Left cardiac atrium (tissue), 4 donors: ENCODE data around the gene DNMT1. TPM values are rescaled to one million over a fixed set of nuclear protein-coding genes. Genes with fewer than 3 reads are reported as not detected.
"Not testable (repeated sequence)": the region's sequence is repeated elsewhere in the genome, so short reads cannot be mapped to it uniquely, and the experiment has no call there.

ENCODE experiments used
- ATAC-seq, 2 donors: fragments of 200-7000 bp; cut with Tn5 transposase; one replicate each; pipeline ENCODE4 v1.9.1; 2020; ENCODE audit warnings: mild to moderate bottlenecking in 2 of 2, moderate library complexity in 2 of 2
- DNase-seq: peaks from one replicate; pipeline ENCODE4 v3.0.0-alpha.2; 2020
- intact Hi-C, 2 donors: fragments of 100-400 bp; cut with DNase I; formaldehyde crosslinking; loops; one replicate each; pipeline versions ENCODE4 v1.14.1 to v1.15.1; 2022 to 2023
- total RNA-seq, 2 donors: library from RNA; stranded (reverse); fragmentation: NEBNext Ultra II Directional; extraction: Animal tissue kit (Norgen Biotek cat#: 25700); gene quantifications; one replicate each; pipeline ENCODE4 v1.2.1, GENCODE V29; 2021
- donor health status: DM: no; HTN: yes; CAD: no.
- donor health status: DM: no; HTN: yes; CAD: no; lungs with severe emphysema.
- donor health status: DM: yes; HTN: yes; CAD: no.
- donor health status: Dilated cardiomyopathy.

The DNMT1 gene
- total RNA-seq, 2 donors from 2014 or later: 32.7 to 34.9 TPM

DNA sequence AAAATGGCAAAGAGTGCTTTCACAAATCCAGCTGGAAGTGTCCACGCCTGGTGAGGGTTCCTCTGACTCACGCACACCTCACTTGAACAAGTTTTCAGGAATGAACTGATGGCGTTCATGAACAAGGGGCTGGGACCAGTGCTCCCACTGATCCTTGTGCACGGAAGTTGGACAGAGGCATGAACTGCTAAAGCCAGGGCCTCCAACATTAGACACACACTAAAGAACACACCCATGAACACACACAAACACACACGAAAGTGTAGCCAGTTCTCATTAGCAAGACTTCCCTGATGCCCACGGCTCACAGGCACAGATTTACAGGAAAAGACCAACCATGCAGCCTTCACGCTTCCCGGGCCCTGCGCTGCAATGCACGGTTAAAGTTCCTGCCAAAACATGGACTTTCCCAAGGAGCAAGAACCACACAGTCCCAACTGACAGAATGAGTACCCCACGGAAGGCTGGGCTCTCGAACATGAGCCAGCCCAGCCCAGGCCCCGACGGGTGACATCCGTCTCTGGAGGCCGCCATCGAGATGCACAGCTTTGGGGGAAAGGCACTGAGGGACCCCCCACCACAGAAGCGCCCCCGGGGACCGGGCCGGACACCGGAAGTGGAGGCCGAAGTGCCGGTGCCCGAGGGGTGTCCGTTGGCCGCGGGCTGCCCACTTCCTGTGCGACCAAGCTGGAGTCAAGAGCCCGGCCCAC lies 808 bp downstream of the DNMT1 start:
- intact Hi-C loops: loop anchor here in 1 of 2 donors (10.0 kb wide), 1 partner anchor 51 kb away; no protein-coding TSS in a partner anchor
- no peak for DNase-seq
- peak; percentile 32 to 52 for ATAC-seq

DNA sequence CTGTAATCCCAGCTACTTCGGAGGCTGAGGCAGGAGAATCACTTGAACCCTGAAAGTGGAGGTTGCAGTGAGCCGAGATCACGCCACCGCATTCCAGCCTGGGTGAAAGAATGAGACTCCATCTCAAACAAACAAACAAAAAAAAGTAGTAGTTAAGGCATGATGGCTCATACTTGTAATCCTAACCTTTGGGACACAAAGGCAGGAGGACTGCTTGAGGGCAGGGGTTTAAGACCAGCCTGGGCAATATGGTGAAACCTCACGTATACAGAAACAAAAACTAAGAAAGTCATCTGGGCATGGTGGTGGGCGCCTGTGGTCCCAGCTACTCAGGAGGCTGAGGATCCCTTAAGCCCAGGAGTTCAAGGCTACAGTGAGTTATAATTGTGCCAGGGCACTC lies 1.8 kb downstream of the DNMT1 start:
- DNase-seq (no peak), ATAC-seq (no peak)
- intact Hi-C loops: loop anchor here in 1 of 2 donors (10.0 kb wide), 1 partner anchor 52 kb away; no protein-coding TSS in a partner anchor

DNA sequence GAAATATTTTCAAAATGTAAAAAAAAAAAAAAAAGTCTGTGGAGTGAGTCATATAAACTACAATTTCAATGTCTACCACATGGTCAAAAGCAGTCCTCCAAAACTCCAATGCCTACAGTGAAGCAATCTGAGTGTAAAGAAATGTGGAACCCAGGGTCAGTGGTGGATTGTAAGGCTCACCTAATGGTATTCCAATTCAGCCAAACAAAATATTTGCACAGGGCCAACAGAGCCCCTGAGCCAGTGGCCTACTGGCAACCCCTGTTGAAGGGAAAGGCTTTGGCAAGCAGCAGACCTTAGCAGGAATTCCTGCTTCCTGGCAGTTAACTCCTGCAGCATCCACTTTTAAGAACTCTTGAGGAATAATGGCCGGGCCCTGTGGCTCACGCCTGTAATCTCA lies 3.4 kb downstream of the DNMT1 start:
- ATAC-seq (no peak), DNase-seq (peak; percentile 45)
- intact Hi-C loops: loop anchor here in 1 of 2 donors (10.0 kb wide), 1 partner anchor 53 kb away; no protein-coding TSS in a partner anchor

GRCh38 chr19:10190026-10190425 lies 4.7 kb downstream of the DNMT1 start:
- intact Hi-C loops: loop anchor here in 1 of 2 donors (10.0 kb wide), 1 partner anchor 55 kb away; no protein-coding TSS in a partner anchor
- DNase-seq (no peak), ATAC-seq (no peak)

- intact Hi-C loops: loop anchor here in 1 of 2 donors (10.0 kb wide), 1 partner anchor 55 kb away; no protein-coding TSS in a partner anchor
- no peak for DNase-seq
- no peak for ATAC-seq
Measured at GRCh38 chr19:10189616-10190015, 5.1 kb downstream of the DNMT1 start.

DNA sequence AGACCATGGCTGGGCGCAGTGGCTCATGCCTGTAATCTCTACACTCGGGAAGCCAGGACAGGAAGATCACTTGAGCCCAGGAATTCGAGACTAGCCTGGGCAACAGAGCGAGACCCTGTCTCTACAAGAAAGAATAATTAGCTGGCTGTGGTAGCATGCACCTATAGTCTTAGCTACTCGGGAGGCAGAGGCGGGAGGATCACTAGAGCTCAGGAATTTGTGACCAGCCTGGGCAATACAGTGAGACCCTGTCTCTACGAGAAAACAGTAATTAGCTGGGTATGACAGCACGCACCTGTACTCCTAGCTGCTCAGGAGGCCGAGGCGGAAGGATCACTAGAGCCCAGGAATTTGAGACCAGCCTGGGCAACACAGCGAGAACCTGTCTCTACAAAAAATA lies 7.4 kb downstream of the DNMT1 start:
- ATAC-seq (no peak), DNase-seq (no peak)
- intact Hi-C loops: no loop called here

DNA sequence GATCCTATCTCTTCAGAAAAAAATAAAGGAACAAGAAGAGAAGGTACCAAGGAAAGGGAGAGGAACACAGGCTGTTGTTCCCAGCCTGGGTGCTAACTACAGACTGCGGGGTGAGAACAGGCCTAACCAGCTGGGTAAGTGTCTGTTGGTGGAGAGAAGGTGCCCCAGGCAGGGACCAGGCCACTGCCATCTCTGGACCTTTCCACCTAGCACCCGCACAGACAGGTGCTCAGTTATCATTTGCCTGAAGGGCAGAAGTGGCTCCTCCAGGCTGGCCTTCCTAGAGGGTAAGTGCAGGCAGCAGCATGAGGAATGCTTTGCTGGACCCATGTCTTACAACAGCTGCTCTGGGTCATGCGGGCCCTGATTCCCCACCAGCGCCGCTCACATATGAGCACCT lies 10.1 kb downstream of the DNMT1 start:
- intact Hi-C loops: no loop called here
- no peak for ATAC-seq
- DNase-seq: no peak

DNA sequence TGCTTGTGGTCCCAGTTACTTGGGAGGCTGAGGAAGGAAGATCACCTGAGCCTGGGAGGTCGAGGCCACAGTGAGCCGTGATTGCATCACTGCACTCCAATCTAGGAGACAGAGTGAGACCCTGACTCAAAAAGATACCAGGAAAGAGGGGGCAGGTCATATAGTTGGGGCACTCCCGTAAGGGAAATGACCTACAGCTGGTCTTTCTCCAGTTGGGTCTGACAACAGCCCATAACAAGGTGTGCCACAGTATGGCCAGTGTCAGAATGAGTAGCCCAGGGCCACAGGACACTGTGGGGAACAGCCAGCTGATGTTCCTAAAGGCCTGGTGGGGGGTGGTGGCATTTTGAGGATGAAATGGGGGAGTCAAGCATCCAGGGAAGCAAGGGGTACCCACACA lies 10.8 kb downstream of the DNMT1 start:
- intact Hi-C loops: no loop called here
- no peak for ATAC-seq
- DNase-seq: no peak

GRCh38 chr19:10182847-10183246 lies 11.9 kb downstream of the DNMT1 start:
- DNase-seq: no peak
- intact Hi-C loops: no loop called here
- no peak for ATAC-seq

GRCh38 chr19:10182076-10182475 lies 12.7 kb downstream of the DNMT1 start:
- no peak for ATAC-seq
- intact Hi-C loops: no loop called here
- DNase-seq: no peak

GRCh38 chr19:10180459-10180858 lies 14.3 kb downstream of the DNMT1 start:
- no peak for ATAC-seq
- DNase-seq: no peak
- intact Hi-C loops: no loop called here

DNA sequence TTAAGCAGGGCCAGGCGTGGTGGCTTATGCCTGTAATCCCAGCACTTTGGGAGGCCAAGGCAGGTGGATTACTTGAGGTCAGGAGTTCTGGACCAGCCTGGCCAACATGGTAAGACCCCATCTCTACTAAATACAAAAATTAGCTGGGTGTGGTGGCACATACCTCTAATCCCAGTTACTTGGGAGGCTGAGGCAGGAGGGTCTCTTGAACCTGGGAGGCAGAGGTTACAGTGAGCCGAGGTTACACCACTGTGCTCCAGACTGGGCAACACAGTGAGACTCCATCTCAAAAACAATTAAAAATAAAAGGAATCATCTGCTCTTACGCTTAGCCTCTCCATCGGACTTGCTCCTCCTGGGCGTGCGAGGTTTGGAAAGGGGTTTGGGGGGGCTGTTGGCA lies 14.7 kb downstream of the DNMT1 start:
- DNase-seq, intact Hi-C loops, ATAC-seq: not testable (repeated sequence)

GRCh38 chr19:10173527-10173926 lies 21.2 kb downstream of the DNMT1 start:
- ATAC-seq: no peak
- intact Hi-C loops: no loop called here
- no peak for DNase-seq

- ATAC-seq: no peak
- DNase-seq: no peak
- intact Hi-C loops: no loop called here
Measured at GRCh38 chr19:10168386-10168948, 26.3 kb downstream of the DNMT1 start.

DNA sequence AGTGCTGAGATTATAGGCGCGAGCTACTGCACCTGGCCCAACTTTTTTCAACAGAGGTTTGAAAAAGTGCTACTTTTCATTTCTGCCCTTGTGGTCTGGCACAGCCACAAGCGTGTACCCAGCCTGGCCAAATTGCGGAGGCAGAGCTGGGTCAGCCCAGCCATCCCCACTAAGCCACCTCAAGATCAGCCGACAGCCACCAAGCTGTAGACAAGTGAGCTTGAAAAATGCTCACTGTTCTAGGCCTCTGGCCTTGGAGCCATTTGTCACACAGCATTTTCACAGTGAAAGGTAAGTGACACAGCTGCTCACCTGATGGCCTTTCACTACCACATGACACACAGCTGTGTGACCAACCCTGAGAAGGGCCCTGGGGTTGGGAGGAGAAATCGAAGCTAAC lies 27.3 kb downstream of the DNMT1 start:
- intact Hi-C loops: no loop called here
- no peak for ATAC-seq

DNA sequence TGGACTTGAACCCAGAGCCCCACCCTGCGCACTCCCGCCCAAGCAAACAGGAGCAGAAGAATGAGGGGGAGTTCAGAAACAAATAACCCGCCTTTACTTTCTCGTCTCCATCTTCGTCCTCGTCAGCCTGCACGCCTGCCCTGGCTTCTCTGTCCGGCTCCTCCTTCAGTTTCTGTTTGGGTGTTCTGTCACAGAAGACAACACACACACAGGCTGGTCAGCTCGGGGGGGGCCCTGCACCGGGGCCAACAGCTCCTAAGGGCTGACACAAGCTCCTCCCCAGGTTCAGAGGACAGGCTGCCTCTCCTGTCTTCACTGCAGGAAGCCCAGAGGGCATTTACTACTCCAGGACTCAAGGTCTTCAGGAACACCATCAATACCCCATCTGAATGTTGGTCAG lies 28.3 kb downstream of the DNMT1 start:
- ATAC-seq, intact Hi-C loops, DNase-seq: not testable (repeated sequence)

More for the DNA sequence above, 27.3 kb downstream of the DNMT1 start:
- no peak for DNase-seq

- DNase-seq (no peak), ATAC-seq (no peak)
- intact Hi-C loops: no loop called here
Measured at GRCh38 chr19:10166046-10166445, 28.7 kb downstream of the DNMT1 start.

DNA sequence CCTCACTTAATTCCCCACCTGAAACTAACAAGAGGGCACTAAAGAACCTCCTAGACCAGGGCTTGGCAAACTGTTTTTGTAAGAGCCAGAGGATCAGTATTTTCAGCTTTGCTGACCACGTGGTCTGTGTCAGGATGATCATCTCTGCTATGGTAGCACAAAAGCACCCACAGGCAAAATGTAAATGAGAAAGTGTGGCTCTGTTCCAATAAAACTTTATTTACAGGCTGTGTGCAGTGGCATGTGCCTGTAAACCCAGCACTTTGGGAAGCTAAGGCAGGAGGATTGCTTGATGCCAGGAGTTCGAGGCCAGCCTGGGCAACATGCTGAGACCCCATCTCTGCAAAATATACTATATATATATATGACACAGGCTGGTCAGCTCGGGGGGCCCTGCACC lies 31.2 kb downstream of the DNMT1 start:
- no peak for DNase-seq
- no peak for ATAC-seq
- intact Hi-C loops: no loop called here

DNA sequence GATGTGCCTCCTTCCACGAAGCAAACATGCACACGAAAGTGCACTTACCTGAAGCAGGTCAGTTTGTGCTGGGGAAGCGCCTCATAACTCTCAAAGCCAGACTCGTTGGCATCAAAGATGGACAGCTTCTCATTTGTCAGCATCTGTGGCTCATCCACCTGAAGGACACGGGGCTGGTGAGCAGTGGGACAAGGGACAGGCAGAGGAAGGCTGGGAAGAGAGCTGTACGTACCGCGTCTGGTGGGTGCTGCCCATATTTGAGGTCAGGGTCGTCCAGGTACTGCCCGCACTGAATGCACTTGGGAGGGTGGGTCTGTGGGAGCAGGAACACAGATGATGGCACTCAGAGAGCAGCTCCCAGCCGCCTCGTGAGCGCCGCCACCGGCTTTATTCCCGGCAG lies 35.1 kb downstream of the DNMT1 start:
- no peak for ATAC-seq

DNA sequence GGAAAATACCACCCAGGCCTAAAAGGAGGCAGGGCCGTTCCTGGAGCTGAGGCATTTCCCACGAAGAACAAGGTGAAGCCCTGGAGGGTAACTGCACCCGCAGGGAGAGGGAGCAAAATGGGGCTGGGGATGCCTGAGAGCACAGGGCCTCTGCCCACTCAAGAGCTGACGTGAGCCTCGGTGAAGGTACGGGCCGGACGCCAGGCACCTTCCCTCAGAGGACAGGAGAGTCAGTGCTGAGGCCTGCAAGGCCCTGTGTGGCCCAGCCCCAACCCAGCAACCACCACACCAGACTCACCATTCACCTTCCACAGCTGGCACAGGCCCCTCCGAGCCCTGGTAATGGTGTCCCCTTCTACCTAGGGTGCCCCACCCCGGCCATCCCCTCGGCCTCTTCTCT lies 36.3 kb downstream of the DNMT1 start:
- DNase-seq: no peak
- intact Hi-C loops: no loop called here
- ATAC-seq: no peak

More for the DNA sequence above, 35.1 kb downstream of the DNMT1 start:
- DNase-seq: no peak
- intact Hi-C loops: no loop called here

- intact Hi-C loops: no loop called here
- ATAC-seq (no peak), DNase-seq (no peak)
Measured at GRCh38 chr19:10158071-10158470, 36.7 kb downstream of the DNMT1 start.
